Stimulated activated CD4-positive, alpha-beta T cell treated with anti-CD3 and anti-CD28 coated beads, Interleukin-15, amount 100 ng/mL, for 1 hour (primary cell): Measurements from ENCODE around the gene CEP131.

Experiments
- DNase-seq, 2 donors: peaks; one replicate each; pipeline ENCODE4 v3.0.0-alpha.2; 2020; ENCODE audit warnings: low read depth in 1 of 2, low spot score in 1 of 2

The CEP131 gene

GRCh38 chr17:81251709-81252301 is 29.0 kb upstream of the CEP131 start:
- DNase-seq, result no peak

- DNase-seq, result no peak
Observed at GRCh38 chr17:81251094-81251708, 28.4 kb upstream of the CEP131 start.

DNA sequence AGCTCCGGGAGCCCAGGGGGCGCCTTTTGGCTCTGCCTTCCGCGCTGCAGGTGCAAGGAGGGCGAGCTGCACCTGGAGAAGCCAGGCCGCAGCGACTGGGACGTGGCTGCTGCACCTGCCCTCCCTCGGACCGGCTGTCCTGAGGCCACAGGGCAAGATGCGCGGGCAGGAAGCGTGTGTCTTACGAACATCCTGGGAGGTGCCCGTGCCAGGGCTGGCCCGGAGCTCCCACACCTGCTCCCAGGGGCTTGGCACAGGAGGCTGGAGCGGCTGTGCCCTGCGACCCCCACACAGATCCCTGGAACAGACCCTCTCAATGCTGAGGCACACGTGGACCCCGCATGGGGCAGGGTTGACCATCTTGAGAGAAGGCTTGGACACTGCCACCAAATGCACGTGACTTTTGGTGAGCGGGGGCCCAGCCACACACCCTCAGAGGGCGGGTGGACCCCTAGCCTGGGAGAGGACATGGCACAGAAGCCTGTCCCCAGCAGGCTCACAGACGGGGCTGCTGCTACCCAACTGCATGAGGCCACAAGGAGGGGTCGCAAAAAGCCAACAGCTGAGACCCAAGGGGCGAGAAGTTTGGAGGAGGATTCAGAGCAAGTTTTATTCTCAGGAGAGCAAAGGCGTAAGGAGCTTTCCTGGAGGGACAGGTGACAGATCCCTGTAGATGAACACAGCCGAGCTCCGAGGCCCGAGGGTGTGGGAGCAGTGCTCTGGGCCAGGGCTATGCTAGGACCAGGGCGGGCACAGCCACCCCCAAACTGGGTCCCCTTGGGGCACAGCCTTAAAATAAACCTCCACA is 27.7 kb upstream of the CEP131 start:
- no peak for DNase-seq

- DNase-seq, result no peak
Observed at GRCh38 chr17:81249223-81250040, 26.7 kb upstream of the CEP131 start.

DNA sequence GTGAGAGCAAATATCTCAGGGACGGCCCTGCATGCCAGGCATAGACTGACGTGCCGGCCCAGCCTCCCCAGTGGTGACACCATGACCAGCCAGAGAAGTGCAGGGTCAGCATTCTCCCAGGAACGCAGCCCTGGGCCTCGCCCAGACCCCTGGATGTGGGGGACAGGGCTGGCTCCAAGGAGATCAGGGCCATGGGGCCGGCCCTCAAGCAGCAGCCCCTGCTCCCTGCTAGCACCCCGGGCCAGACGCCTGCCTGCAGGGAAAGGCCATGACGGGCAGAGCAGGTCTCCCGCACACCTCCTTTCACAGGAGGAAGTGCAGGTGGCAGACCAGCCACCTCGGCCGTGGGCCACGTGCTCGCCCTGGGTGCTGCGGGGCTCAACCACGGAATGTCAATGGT is 25.9 kb upstream of the CEP131 start:
- no peak for DNase-seq

DNA sequence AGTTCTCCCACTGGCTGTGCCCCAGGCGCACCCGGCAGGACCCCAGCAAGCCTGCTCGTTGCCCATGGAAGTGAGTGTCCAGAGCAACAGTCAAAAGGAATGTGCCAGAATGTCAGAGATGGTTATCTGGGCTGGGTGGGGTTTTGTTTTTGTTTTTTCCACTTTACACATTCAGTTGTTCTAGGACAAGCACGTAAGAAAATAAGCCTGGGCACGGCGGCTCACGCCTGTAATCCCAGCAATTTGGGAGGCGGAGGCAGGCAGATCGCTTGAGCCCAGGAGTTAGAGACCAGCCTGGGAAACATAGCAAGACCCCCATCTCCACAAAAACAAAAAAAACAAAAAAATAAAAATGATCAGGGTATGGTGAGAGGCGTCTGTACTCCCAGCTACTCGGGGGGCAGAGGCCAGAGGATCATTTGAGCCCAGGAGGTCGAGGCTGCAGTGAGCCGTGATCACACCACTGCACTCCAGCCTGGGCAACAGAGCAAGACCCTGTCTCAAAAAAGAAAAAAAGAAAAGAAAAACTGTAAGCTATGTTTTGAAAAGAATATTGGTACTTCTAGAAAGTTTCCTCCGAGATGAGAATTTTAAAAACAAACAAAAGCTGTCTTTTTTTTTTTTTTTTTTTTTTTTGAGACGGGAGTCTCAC is 24.7 kb upstream of the CEP131 start:
- DNase-seq, result no peak

DNA sequence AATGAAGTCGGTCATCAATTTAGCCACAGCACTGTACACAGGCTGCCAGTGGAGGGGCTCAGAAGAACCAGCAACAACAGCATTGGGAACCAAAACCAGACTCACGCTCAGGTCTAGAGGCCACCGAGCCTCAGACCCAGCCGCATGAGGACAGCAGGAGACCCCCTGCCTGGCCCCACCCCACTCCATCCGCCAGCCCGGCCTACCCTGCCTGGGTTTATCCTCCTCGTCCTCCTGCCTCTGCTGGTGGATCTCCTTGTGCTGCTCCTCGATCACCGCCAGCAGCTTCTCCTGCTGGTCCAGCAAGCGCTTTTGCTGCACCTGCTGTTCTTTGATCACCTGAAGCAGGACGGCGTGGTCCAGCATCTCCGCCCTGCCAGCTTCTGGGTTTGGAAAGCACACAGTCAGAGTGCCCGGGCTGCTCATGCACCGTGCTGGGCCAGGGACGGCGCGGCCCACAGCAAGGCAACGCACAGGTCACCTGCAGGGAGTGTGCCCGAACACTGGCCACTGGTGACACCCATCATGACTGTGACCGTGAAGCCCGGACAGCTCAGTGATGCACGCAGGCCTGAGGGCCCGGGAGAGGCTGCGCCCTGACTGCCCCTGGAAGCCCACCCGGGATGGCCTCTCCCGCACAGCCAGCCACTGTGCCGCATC is 24.0 kb upstream of the CEP131 start:
- DNase-seq, result no peak

GRCh38 chr17:81246343-81246670 is 23.5 kb upstream of the CEP131 start:
- no peak for DNase-seq

DNA sequence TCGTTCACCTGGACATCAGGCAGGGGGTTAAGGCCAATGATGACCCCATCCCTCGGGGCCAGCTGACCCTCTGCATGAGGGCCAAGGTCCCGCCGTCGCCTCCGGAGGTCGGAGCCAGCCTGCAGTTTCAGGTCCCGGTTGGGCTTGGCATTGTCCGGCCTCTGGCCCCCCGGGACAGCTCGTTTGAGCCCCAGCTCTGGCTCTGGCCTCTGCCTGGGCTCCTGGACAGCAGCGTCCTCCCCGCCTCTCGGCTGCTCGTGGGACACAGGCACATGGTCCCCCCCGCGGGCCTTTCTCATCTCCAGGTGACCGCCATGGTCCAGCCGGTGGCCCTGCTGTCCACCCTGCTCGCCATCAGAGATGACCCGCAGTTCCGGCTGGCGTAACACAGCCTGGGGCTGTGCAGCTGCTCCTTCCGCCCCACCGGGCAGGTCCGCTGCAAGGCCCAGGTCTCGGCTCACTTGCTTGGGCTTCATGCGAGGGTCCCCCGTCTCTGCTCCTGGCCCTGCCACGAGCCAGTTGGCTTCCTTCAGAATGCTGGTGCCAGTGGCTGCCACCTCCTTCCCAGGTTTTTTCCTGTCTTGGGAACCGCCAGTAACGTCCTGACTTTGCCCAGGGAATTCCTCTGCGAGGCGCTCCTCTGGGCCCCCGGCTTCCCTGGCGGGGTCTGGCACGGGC is 23.0 kb upstream of the CEP131 start:
- no peak for DNase-seq

DNA sequence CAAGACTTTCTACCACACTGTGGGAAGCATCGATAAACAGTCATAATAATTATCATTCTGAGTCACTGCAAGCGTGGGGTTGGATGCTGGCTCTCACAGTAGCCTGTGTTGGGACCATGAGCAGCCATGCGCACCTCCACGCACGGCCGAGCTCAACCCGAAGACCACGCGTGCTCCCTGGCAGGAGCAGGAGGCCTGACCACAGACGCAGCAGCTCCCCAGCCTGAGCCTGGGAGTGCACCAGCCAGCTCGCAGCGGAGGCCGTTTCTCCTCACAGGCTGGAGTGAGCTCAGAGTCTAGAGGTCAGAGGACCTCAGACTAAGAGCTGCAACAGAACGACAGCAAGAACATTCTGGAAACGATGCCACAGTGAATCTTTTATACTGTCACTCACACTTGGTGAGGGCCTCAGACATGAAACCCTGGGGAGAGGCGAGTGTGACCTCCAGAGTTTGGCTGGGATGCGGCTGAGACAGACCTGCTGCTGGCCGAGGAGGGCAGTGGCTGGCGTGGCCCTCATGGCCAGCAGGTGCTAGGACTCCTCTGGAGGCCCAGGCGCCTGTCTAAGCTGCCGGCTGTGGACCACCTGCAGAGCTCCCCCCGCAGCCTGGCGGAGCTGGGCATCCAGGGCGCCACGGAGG is 22.4 kb upstream of the CEP131 start:
- DNase-seq, result no peak

GRCh38 chr17:81244358-81245023 is 21.7 kb upstream of the CEP131 start:
- no peak for DNase-seq

DNA sequence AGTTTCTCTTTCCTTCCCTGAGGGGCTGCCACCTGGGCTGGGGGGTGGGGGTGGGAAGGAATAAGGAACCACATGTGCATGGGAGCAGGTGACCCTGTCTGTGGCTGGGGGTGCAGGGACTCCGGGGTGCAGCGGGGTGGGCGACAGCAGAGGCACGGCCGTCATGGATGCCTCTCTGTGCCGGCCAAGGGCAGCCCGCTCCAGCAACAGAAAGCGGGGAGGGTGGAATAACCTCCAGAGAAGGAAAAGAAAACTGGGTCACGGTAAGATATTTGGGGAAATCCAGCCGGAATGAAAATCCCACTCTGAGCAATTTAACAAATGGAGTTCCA is 20.5 kb upstream of the CEP131 start:
- no peak for DNase-seq

DNA sequence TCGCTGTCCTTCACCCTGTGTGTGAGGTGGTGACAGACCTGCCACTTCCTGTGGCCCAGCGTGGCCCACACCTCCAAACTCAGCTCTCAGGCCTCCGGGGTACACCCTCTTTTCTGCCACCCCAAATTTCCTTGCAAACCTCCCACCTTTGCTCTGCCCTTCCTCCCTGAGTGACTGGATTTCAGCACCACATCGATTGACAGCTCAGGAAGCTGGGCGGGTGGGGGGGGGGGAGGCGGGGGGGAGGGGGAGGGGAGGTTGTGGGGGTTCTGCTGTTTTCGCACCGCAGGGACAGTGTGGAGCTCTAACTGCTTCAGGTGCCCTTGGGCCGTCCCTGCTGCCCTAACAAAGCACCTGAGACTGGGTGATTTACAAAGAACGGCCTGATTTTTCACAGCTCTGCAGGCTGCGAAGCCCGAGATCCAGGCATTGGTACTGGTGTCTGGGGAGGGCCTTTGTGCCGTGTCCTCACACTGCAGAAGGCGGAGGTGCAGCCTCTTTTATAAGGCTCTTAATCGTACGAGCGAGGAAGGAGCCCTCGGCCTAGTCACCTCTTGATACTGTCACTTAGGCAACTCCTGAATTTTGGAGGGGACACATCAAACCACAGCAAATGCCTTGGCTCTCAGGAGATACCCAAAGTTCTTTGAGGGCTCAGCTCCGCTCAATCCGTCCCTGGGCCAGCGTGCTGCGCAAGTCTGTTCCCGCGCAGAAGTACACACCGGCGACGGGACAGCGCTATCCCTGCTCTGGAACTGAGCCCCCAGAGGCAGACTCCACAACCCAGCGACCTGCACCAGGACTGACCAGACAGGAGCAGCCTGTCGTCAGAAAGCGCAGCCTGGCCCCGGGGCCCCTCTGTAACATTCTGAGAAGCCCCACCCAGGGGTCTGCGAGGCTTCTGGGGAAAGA is 19.9 kb upstream of the CEP131 start:
- no peak for DNase-seq

- peak; percentile 31 to 58 for DNase-seq
Observed at GRCh38 chr17:81241648-81242420, 19.1 kb upstream of the CEP131 start.

DNA sequence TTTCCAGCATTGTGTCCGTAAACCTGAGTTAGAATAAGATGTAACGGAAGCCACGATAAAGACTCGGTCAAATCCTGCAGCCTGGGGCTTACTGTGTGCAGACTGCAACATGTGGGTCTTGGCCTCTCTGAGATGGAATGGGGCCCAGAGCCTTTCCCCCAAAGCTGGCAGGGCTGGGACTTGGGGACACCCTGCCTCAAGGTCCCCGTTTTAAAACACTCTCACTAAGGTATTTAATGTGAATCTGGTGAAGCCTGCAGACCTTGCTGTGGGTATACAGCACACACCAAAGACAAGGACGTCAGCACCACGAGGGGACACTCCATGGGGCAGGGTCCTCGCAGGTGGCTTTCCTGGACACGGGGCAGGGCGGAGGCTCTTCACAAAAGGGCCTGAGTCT is 18.4 kb upstream of the CEP131 start:
- DNase-seq, result no peak

GRCh38 chr17:81240761-81241160 is 18.0 kb upstream of the CEP131 start:
- DNase-seq, result no peak
